HG03064 (cell line): ENCODE measurements around the gene NHLRC1.
A peak's percentile ranks its signal among the peaks of the same experiment; 100 is the strongest.
"Not testable (repeated sequence)": the region's sequence is repeated elsewhere in the genome, so short reads cannot be mapped to it uniquely, and the experiment has no call there.

Experiments
- ATAC-seq: cut with Tn5 transposase; IDR thresholded peaks from one replicate; pipeline ENCODE4 v1.9.1; 2021; ENCODE audit warnings: low read depth; ENCODE audit not compliant: unreplicated experiment

Gene NHLRC1

DNA sequence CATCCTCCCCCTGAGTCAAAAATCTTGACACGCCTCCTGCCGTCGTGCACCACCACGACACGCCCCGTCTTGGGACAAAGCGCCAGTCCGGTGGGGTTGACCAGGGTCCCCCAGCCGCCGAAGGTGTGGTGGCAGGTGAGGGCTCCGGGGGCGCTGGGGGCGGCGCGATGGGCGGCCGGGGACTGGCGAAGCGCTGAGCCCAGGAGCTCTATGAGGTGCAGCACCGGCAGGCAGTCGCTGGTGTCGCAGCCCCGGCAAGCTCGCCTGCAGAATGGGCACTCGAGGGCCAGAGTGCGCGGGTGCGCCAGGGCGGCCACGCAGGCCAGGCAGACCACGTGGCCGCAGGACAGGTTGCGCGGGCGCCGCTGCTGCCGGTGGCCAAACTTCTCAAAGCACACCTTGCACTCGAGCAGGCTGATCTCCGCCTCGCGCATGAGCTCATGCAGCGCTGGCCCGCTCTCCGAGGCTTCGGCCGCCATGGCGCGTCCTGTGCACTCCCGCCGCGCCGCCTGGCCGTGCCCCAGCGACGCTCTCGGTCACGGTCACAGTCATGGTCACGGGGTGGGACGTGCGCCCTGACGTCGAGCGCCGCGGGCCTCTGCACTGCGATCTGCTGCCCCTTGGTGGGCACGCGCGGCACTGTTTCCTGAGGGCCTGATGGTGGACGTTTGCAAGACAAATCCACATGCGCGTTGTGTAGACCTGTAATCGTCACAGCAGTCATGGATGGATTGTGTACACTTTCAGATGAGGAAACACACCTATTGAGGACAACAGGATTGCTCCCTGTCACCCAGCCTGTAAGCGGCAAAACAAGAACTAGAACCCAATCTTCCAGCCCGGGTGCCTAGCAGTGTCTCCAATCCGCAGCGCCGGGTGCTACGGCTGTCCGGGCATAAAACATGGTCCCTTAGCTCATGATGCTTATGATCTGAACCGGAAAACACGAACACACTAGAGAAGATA is at the start of gene NHLRC1:
TSS of gene NHLRC1 (minus strand) at position 550 of the 966 bp plus-strand sequence. CDS start at position 479, 71 bp downstream.
- peak; percentile 99 for ATAC-seq

DNA sequence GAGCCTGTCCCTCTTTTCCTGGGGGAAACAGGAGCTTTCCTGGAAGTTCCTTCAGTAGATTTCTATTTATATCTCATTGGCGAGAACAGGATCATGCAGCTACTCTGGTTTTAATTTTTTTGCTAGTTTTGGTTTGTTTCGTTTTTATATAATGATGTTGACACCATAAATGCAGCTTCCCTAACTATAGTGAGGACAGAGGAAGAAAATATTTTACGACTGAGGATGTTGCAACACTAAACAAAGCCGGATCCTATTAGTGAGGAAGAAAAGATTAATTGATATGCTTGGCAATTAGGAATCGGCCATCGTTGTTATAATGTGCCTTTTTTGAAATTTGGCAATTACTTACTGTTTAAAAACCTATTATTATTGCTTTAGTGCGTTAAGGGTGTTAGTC is 49.4 kb upstream of the NHLRC1 start:
- ATAC-seq, result no peak

DNA sequence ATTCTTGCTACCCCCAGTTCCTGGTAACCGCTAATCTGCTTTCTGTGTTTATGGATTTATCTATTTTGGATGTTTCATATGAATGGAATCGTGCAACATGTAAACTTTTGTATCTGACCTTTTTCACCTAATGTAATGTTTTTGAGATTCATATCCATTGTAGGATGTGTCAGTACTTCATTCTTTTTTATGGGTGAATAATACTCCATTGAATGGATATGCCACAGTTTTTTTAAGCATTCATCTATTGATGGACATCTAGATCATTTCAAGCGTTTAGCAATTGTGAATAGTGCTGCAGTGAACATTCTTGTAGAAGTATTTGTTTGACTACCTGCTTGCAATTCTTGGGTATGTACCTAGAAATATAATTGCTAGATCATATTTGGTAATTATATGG is 45.8 kb upstream of the NHLRC1 start:
- no peak for ATAC-seq

DNA sequence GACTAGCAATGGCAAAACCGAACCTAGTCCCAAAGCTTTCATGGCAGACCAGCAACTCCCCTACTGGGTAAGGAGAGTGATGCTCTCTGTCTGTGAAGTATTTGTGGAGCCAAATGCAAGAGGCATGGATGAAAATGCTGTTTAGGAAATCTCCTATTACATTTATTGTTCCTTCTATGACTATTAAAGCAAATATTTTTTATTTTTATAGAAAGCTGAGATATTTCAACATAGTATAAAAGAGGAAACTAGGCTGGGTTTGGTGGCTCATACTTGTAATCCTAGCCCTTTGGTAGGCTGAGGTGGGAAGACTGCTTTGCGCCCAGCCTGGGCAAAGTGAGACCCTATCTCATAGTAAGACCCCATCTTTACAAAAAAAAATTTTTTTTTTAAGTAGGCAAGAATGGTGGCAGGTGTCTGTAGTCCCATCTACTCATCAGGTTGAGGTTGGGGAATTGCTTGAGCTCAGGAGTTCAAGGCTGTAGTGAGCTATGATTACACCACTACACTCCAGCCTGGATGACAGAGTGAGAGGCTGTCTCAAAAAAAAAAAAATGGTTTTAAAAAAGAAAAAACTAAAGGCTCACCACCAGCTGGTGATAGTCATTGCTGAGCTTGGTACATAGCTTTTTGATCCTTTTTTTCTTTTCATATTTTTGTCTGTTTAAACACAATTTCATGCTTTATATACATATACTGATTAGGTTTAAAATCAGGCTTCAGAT is 44.0 kb upstream of the NHLRC1 start:
- ATAC-seq, result no peak

DNA sequence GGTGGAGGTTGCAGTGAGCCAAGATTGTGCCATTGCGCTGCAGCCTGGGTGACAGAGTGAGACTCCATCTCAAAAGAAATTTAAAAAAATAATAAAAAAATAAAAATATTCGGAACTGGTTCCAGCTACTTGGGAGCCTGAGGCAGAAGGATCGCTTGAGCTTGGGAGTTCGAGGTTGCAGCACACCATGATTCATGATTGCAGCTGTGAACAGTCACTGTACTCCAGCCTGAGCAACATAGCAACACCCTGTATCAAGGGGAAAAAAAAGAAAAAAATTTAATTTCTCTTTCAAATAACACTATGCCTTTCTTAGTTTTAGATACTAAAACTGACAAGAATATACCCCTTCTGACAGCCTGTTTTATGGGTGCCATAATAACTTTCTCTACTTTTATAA is 43.3 kb upstream of the NHLRC1 start:
- no peak for ATAC-seq

DNA sequence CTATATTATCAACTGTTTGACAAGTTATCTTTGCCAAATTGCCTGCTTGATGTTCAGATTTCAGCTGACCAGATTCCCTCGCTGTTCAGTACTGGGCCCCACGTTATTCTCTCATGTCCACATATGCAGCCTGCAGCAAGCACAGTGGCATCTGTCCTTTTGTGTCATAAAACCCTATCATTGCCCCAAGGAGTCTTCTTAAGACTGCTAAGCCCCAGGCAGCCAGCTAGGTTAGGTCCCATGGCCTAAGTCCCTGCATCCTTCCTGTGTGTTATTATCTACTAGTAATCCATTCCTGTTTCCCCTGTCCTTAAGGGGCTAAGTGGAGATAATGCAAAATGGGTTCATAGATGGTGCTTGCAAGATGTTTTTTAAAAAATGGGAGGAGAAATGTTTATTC is 39.9 kb upstream of the NHLRC1 start:
- no peak for ATAC-seq

DNA sequence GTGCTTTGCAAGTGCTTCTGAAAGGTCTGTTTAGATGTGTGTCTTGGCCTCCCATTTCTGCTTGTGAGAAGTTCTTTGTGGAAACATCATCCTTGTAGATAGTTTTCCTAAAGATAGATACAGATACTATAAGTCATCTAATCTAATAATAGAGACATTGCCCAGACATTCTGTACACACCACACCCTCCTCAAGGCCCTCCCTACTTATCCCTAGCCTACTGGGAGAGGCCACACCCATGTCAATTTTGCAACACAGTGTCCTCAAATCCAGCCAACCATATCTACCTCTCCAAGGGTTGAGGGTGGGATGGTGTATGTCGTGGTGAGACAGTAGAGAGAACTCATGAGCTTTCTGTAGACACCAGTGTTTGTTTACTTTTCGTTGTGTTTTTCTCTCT is 39.0 kb upstream of the NHLRC1 start:
- no peak for ATAC-seq

DNA sequence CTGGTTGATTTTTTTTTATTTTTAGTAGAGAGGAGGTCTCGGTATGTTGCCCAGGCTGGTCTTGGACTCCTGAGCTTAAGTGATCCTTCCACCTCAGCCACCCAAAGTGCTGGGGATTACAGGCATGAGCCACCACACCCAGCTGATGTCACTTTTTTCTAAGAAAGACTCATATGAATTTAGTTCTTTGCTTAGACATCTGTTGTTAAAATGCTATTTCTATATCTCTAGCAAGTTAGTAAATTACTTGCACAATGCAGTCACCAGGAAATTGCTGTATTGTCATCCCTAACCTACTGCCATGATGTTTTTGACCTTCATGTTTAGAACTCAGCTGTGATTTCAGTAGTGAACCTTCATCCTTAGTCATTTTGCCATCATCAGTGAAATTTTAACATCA is 38.4 kb upstream of the NHLRC1 start:
- ATAC-seq, result no peak

DNA sequence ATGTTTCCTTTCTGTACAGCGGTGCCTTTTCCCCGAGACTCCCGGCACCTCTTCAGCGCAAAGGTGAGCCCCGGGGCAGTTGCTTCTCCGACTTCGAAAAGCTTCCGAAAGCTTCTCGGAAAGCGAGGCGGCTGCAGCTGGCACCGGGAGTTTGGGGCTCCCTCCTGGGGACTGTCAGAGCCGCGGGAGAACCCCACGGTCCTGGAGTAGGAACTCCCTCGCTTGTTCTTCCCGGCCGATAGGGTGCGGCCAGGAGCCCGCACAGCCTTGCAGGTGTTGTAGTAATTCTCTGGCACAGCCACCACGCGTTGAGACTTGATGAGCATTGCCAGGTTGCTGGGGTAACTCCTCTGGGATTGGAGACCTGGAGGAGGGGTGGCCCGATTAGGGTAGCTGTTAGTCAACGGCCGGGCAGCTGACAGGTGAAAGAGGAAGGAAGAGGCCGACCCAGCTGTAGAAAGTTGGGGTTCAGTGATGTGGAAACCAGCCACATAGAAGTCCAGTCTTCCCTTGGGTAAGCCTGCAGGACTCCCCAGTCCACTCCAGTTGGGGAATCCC is 33.5 kb upstream of the NHLRC1 start:
- peak; percentile 40 for ATAC-seq

DNA sequence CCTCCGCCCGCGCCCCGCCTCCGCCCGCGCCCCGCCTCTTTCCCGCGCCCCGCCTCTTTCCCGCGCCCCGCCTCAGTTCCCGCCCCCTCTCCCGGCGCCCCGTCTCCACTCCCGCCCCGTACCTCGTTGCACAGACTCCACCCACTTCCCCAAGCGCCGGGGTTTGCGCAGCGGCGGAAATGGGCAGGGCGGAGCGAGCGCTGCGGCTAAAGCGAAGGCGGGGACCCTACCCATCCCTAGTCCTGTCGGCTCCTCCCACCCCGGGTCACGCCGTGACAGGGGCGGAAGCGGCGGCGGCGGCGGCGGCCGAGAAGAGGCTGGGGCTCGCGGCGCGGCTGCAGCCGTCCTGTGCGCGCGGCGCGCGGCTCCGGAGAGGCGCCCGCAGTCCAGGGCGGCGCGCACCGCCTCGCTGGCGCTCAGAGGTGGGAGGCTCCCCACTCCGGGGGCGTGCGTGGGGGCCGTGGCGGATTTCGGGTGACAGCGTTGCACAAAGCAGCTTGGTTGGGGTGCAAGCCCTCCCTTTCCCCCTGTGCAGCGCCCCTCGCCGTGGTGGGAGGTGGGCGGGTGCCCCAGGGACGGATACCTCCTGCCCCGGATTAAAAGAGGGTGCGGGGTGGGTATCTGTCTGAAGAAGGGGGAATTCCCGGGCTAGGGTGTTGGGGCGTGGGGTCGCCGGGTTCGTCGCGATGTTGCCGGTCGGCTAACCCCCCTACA is 32.8 kb upstream of the NHLRC1 start, which contains the start of gene KDM1B:
TSS of gene KDM1B (plus strand) at position 273 of the 714 bp plus-strand sequence. CDS start 4,474 bp downstream, outside the sequence.
- ATAC-seq, result peak; percentile 81

DNA sequence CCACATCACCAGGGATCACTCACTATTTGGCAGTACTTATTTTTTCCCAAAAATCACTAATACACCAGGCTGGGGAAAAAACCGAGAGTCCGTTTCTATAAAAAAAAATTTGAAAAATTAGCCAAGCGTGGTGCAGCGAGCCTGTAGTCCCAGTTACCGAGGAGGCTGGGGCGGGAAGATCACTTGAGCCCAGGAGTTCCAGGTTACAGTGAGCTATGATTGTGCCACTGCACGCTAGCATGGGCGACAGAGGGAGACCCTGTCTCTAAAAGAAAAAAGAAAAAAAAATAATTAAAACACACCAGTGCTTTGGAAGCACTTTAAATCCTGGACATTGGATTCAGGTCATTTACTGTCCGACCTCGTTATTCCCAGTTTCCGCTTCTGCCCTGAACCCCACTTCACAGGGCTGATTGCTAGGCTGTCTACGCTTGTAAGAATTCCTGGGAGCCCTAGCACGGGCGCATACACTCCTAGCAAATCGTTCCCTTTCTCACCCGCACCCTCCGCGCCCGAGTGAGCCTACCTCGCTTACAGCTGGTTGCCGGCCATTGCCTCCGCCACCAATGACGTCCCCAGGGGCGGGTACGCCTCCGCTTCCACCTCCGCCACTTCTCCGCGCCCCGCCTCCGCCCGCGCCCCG is 32.2 kb upstream of the NHLRC1 start, which contains the start of gene TPMT:
TSS of gene TPMT (minus strand) at position 571 of the 643 bp plus-strand sequence. CDS start 5,950 bp downstream, outside the sequence.
- ATAC-seq, result peak; percentile 45

DNA sequence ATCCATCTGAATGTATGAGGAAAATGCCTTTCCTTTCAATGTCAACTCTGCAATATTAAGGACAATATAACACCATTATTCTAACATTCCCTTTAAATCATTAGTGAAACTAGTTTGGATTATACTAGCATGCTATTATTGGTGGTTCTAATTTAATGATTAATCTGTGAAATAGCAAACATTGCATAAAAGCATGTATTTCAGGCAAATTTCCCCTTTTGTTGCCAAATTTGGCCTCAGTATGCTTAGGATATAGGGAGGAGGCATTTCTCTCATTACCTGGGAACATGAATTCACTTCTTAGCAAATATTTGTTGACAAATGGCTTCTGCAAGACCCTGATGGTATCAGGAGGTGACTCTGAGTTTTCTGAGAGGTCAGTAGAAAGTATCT is 30.8 kb upstream of the NHLRC1 start:
- ATAC-seq, result no peak

DNA sequence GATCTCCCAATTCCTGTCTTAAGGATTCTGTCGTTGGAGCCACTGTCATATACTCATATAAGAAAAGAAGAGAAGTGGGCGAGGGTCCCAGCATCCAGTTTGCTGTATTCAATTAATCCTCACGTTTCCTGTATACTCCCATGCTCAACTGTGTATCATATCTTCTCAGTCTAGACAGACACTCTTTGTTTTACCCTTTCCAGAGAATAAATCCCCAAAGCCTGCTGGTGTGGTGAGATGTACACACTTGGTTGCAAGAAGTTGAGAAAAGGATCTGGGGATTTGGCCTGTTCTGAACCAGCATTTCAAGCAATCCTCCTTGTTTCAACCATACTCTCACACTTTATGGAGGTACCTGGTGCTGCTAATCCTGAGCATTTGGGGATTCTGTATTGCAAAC is 29.3 kb upstream of the NHLRC1 start:
- no peak for ATAC-seq

DNA sequence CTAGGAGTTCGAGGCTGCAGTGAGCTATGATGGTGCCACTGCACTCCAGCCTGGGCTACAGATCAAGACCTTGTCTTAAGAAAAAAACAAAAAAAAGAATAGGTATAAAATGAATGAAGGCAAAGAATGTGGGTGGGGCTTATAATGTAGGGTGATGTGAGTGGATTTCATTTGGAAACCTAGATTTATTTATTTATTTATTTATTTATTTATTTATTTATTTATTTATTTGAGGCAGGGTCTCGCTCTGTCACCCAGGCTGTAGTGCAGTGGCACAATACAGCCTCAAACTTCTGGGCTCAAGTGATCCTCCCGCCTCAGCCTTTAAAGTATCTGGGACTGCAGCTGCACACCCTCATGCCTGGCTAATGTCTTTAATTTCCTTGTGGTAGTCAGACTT is 28.9 kb upstream of the NHLRC1 start:
- not testable (repeated sequence) for ATAC-seq

DNA sequence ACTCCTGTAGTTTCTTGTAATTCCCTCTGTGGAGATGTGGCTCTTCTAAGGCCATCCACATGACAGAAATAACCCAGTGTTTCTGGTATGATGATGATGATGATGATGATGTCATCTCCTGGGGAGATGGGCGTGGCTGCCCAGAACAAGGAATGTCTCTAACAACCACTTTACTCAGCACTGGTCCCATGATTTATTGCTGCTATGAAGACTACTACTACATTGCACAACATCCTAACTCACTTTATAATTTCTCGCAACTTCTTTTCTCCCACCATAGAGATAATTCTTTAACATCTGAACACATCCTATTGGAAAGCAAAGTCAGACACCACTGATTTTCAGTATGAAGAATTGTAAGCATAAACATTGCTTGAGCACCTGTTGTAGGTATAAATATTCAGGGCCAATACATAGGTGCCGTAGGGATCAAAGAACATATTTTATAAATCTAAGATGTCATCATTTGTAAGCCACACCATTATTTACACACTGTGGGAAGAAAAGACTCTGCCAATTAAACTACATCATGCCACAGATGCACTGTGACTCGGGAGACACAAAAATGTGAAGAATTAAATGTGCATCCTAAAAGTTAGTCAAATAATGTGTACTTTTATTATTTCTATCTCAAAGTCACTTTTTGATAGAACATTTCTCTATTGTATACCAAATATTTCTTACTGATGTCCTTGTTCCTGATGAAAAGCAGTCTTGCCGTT is 26.0 kb upstream of the NHLRC1 start:
- no peak for ATAC-seq

DNA sequence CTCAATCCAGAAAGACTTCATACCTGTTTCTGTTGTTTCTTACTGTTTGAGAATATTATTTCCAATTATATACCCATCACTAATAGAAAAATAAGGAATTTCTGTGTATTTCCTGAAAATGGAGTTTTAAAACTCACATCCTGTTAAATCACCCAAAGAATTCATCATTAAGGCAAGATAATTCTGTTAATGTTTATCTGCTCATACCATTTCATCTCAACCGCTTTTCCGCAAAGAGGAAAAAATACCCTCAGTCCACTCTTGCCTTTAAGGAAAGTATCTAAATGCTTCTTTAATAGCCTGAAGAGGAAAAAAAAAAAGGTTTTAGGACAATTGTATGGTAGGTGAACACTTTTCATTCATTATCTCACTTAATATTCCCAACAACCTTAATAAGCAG is 25.1 kb upstream of the NHLRC1 start:
- ATAC-seq, result no peak

DNA sequence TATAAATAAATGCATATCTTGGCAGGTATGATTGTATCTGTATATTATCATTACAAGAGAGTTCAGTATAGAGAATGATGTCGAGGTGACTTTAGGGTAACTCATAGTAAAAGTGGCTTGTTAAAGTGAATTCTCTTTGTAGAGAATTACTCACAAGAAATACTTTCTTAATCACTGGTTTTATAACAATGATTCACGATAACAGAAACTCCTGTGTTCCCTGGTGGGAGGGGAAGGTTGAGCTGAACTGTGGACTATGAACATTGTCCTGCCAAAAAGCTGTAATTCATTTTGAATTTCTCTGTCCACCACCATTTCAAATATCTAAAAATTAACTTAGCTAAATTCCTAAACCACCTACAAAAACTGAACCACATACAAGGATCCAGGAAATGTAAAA is 24.7 kb upstream of the NHLRC1 start:
- ATAC-seq, result no peak

DNA sequence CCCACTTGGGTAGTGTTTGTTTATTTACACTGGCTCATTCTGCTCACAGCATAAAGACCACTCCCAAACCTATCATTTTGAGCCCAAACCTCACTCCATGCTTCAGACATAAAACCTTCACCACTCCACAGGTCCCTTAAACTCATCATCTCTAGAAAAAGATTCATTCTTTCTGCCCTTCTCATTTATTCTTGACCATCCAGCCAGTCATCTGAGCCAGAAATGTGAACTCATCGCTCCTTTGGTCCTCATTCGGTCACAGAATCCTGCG is 20.0 kb upstream of the NHLRC1 start:
- ATAC-seq, result no peak

DNA sequence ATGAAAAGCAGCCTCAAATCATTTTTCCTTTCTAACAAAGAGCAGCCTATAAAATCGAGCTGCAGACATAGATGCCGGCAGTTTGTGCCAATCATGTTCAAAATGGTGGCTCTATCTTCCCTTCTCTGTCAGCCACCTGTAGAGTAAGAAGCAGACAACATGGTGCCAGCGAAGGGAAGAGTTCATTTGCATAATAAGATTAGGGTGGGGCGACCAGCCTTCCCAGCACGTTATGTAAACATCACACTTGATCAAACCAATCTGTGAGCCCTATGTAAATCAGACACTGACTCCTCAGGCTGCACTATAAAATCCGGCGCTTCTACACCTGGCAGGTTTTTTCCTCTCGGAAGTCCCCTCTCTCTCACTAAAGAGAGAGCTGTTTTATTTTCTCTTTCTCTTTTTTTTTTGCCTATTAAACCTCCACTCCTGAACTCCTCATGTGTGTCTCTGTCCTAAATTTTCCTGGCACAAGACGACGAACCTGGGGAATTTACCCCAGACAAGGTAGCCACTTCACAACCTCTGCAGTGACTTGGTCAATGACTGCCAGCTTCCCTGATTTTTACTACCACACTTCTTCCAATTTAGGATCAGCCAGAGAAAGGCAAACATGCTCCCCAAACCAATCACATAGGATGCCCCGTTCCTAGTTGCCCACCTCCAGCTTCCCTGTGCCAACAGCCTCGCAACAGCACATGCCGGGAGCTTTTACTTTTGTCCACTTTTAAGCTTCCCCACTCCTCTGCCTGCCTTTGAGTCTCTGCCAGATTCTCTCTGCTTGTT is 19.5 kb upstream of the NHLRC1 start:
- no peak for ATAC-seq
